Measurements from ENCODE around the gene LMTK2.

The LMTK2 gene

DNA sequence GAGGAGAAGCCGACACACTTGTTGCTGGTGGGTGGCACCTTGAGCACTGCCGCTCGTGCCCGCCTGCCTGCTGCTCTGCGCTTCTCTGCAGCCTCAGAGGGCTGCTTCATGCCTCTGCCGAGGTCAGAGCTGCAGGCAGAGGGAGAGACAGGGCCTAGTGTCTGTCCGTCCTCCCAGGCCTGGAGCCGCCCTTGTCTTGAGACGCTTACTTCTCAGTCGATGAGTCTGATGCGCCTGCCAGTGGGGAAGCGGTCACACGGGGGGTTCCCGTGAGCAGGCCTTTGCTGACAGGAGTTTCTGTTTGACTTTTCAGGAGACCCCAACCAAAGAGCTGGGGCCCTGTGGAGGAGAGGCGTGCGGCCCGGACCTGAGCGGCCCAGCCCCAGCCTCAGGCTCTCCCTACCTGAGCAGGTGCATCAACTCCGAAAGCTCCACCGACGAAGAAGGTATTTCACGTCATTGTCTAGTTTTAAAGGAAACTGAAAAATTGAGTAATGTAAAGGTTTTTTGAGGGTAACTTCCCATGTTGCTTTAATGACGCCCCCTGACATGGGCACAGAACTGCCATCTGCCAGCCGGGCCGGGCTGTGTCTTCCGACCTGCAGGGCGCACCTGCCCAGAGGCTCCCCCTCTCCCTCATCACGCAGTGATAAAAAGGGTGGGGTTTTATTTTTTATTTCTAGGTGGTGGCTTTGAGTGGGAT, 96.8 kb downstream of the LMTK2 start:
- no peak for DNase-seq (ENCODE audit: low spot score)

GRCh38 chr7:98203964-98204605, 97.4 kb downstream of the LMTK2 start:
- DNase-seq (ENCODE audit: low spot score): no peak

GRCh38 chr7:98204670-98205069, 98.0 kb downstream of the LMTK2 start:
- DNase-seq (ENCODE audit: low spot score): no peak

- DNase-seq (ENCODE audit: low spot score): no peak
Measured at GRCh38 chr7:98205162-98205845, 98.6 kb downstream of the LMTK2 start.

DNA sequence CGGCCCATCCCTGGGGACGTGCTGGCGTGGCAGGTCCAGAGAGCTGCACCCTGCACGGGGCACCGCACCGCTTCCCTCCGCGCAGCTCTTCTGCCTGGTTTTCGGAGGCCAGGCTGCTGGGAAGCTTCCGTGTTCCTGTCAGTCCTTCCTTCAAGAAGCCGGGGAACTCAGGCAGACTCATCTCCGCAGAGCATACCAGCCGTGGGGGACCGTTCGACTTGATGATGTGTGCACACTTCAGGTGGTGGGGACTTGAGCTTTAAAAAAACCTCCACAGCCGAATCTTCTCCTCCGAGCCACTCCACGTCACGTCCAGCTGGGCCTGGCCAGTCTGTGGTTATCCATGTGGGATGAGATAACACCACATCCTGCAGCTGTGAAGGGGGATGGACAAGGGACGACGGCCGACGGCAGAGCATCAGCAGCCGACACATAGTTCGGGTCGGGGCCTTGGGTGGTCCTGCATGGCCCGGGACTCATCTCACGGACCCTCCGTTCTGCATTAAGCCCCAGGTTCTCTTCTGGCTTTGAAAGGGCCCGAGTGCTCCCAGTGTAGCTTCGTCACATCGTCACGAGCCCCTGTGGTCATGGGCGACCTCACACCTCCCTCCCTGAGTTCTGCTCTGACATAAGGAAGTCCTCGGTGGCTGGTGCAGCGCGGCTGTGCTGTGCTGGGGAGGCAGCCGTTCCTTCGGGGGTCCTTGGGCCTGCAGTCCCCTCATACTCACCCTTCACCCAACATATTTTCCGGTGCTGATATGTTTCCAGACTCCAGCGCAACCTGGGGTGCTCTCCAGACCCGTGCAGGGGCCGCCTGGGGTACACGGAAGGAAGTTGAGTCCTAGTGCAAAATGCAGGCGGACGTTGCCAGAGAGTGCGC, 100.0 kb downstream of the LMTK2 start:
- DNase-seq (ENCODE audit: low spot score): no peak

GRCh38 chr7:98209166-98209920, 102.7 kb downstream of the LMTK2 start:
- DNase-seq (ENCODE audit: low spot score): no peak

- DNase-seq (ENCODE audit: low spot score): no peak
Measured at GRCh38 chr7:98210513-98211220, 104.0 kb downstream of the LMTK2 start.

- no peak for DNase-seq (ENCODE audit: low spot score)
Measured at GRCh38 chr7:98211221-98211675, 104.6 kb downstream of the LMTK2 start, which contains the start of gene BHLHA15. Gene BHLHA15, plus strand, starts transcription at chr7:98211439. Its CDS starts 871 bp downstream, at chr7:98212310.

DNA sequence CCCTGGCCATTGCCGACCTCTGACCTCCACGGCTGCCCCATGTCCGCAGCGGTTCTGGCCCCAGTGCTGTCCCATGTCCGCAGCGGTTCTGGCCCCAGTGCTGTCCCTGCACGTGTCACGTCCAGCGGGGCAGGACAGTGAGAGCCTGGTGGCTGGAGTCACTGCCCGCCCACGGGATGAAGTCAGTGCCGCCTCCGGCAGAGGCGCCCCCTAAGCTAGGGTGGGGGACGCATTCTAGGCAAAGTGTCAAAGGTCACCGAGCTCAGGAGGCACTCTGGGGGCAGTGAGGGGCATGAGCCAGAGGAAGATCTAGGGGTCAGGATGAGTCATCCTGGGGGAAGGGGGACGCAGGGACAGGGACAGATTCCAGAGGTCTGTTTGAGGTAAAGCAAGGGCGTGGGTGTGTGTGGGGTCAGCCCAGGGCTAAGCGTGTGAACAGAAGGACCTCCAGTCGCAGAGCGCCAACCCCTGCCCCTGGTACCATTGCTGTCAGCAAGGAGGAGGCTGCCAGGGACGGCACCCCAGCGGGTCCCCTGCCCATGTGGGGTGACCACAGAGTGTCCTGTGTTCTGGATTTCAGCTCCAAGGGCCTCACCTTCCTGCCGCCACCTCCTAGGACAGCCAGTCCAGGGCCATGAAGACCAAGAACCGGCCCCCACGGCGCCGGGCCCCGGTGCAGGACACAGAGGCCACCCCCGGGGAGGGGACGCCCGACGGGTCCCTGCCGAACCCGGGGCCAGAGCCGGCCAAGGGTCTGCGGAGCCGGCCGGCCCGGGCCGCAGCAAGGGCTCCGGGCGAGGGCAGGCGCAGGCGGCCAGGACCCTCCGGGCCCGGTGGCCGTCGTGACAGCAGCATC, 105.2 kb downstream of the LMTK2 start:
- no peak for DNase-seq (ENCODE audit: low spot score)

DNA sequence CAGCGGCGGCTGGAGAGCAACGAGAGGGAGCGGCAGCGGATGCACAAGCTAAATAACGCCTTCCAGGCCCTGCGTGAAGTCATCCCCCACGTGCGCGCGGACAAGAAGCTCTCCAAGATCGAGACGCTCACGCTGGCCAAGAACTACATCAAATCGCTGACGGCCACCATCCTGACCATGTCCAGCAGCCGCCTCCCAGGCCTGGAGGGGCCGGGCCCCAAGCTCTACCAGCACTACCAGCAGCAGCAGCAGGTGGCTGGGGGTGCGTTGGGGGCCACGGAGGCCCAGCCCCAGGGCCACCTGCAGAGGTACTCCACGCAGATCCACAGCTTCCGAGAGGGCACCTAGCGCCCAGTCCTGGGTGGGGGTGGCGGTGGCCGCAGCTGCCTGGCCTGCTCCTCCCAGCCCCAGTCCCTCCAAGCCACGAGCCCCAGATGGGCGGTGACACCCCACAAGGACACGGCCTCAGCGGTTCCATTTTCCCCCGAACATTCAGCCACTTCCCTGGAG, 105.9 kb downstream of the LMTK2 start:
- DNase-seq (ENCODE audit: low spot score): no peak

- DNase-seq (ENCODE audit: low spot score): no peak
Measured at GRCh38 chr7:98213296-98213887, 106.7 kb downstream of the LMTK2 start.

- no peak for DNase-seq (ENCODE audit: low spot score)
Measured at GRCh38 chr7:98213888-98214810, 107.5 kb downstream of the LMTK2 start.

DNA sequence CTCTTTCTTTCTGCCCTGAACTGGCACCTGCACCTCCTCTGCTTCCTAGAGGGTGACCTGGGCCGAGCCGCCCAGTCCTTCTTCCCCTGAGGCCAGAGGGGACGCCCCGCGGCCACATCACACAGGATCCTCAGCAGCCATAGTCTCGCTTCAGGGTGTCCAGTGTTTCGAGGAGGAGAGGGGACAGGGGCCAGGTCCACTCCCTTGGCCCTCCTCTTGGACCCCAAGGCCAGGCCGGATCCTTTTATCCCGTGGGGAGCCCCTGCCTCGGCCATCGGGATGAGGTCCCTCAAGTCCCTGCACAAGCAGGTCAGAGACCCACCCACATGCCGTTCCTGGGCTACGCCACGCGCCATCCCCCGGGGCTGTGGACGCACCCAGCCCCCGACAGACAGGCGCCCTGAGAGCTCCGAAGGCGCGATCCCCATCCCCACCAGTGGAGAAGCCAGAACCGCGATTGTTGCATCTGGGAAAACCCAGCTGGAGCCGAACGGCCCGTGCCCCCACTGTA, 108.2 kb downstream of the LMTK2 start:
- DNase-seq (ENCODE audit: low spot score): no peak

DNA sequence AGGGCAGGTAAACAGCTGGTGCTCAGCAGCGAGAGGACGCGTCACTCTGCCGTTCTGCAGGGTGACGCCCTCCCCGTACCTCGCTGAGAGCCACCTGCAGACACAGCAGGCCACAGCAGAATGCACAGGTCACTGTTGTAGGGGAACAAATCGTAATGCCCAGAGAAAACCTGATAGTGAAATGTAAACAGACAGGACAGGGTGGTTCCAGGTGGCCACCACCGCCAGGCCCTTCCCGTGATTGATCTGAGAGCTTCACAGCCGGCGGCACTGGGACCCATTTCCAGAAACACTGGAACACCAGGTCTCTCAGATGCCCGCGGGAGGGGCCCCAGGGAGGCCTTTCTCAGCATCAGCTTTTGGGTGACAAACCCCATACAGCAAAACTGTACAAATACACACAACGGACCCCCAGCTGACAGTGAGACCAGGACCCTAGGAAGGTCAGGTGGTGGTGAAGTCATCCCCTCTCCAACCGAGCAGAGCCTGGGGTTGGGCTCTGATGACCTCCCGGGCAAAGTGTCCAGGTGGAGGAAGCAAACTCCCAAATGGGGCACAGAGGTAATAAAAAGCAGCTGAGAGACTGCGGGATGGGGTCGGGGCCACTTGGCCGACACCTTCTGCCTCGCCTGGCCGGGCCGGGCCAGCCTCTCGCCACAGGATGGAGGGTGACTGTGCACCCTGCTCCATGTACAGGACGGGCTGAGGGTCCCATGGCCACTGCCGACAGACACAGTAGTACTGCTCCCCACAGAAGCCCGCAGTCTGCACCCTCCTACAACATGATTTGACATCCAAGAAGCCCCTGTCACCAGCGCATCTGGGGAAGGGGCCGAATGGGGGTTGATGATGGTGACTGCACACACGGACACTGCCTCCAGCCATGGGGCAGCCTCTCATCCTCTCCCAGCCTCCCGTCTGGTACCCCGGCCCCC, 109.2 kb downstream of the LMTK2 start:
- no peak for DNase-seq (ENCODE audit: low spot score)

- no peak for DNase-seq (ENCODE audit: low spot score)
Measured at GRCh38 chr7:98216941-98217622, 110.4 kb downstream of the LMTK2 start.

Measured in CD4-positive, alpha-beta T cell treated with Interleukin-6 at 100 ng/mL for 8 hours (primary cell).